HEK293 (cell line): Measurements from ENCODE around the gene VDR.

Experiments used
- CTCF ChIA-PET: fragments of 350-600 bp; formaldehyde crosslinking; extraction: SDS; loops from one replicate; lab custom pipeline; 2021; ENCODE audit warnings: antibody characterized with exemption; lab: Yijun Ruan, JAX
- POLR2A ChIA-PET: fragments of 300-600 bp; formaldehyde crosslinking; extraction: SDS; loops from one replicate; lab custom pipeline; 2020; ENCODE audit warnings: antibody characterized with exemption, inconsistent platforms; lab: Yijun Ruan, JAX
- H3K27ac ChIP-seq: fragments of 200-500 bp; sonication (Bioruptor generic); 2 replicates; pipeline ENCODE4 v1.5.1; 2014; ENCODE audit warnings: low read depth, low read length, control low read depth, inconsistent platforms; ENCODE audit errors: extremely low read depth
- H3K36me3 ChIP-seq, 2 experiments: fragments of 200-500 bp in 1 of 2; sonication (Bioruptor generic) in 1 of 2; 1 replicate in 1 of 2; 2 replicates in 1 of 2; pipeline ENCODE4 v1.5.1; 2014 to 2017; ENCODE audit warnings: inconsistent platforms in 2 of 2, low read length in 2 of 2; ENCODE audit not compliant: control insufficient read depth in 2 of 2, insufficient read depth in 1 of 2
- H3K4me1 ChIP-seq: fragments of 200-500 bp; sonication (Bioruptor generic); 2 replicates; pipeline ENCODE4 v1.5.1; 2014; ENCODE audit warnings: mild to moderate bottlenecking, low read length, inconsistent platforms; ENCODE audit not compliant: control insufficient read depth, insufficient read depth
- H3K4me3 ChIP-seq: 2 replicates; pipeline ENCODE4 v1.5.1; 2011; ENCODE audit warnings: low read depth, mild to moderate bottlenecking, control low read depth, low read length, moderate library complexity
- H3K9me3 ChIP-seq: fragments of 200-500 bp; sonication (Bioruptor generic); 2 replicates; pipeline ENCODE4 v1.5.1; 2014; ENCODE audit warnings: low read depth, low read length, inconsistent platforms; ENCODE audit not compliant: control insufficient read depth, insufficient read depth
- BCL11B ChIP-seq: fragments of 450-650 bp; formaldehyde crosslinking; IDR thresholded peaks from 2 replicates; pipeline ENCODE4 v1.5.1; 2016; ENCODE audit warnings: low read depth, missing biosample characterization, missing genetic modification characterization
- KLF8 ChIP-seq: fragments of 450-650 bp; formaldehyde crosslinking; IDR thresholded peaks from 2 replicates; pipeline ENCODE4 v1.5.1; 2016; ENCODE audit warnings: missing biosample characterization, missing genetic modification characterization
- MEIS1 ChIP-seq: sonication (generic); formaldehyde crosslinking; IDR thresholded peaks from 2 replicates; pipeline ENCODE4 v1.8.1; 2022; ENCODE audit warnings: missing genetic modification reagents, mild to moderate bottlenecking, borderline replicate concordance
- MYNN ChIP-seq: fragments of 450-650 bp; formaldehyde crosslinking; IDR thresholded peaks from 2 replicates; pipeline ENCODE4 v1.5.1; 2016; ENCODE audit warnings: missing biosample characterization, missing genetic modification characterization, borderline replicate concordance
- OVOL3 ChIP-seq: fragments of 450-650 bp; formaldehyde crosslinking; IDR thresholded peaks from 2 replicates; pipeline ENCODE4 v1.5.1; 2016; ENCODE audit warnings: missing biosample characterization, missing genetic modification characterization
- YY2 ChIP-seq: fragments of 450-650 bp; formaldehyde crosslinking; IDR thresholded peaks from 2 replicates; pipeline ENCODE4 v1.5.1; 2016; ENCODE audit warnings: missing biosample characterization, missing genetic modification characterization
- ZBTB48 ChIP-seq: fragments of 450-650 bp; formaldehyde crosslinking; IDR thresholded peaks from 2 replicates; pipeline ENCODE4 v1.5.1; 2016; ENCODE audit warnings: missing biosample characterization, missing genetic modification characterization
- ZNF132 ChIP-seq: fragments of 450-650 bp; formaldehyde crosslinking; IDR thresholded peaks from 2 replicates; pipeline ENCODE4 v1.5.1; 2017; ENCODE audit warnings: missing biosample characterization, missing genetic modification characterization, borderline replicate concordance
- ZNF146 ChIP-seq: fragments of 450-650 bp; formaldehyde crosslinking; IDR thresholded peaks from 2 replicates; pipeline ENCODE4 v1.5.1; 2016; ENCODE audit warnings: missing biosample characterization, missing genetic modification characterization
- ZNF155 ChIP-seq: fragments of 450-650 bp; formaldehyde crosslinking; IDR thresholded peaks from 2 replicates; pipeline ENCODE4 v1.5.1; 2016; ENCODE audit warnings: missing biosample characterization, missing genetic modification characterization
- ZNF302 ChIP-seq: fragments of 450-650 bp; formaldehyde crosslinking; IDR thresholded peaks from 2 replicates; pipeline ENCODE4 v1.5.1; 2016; ENCODE audit warnings: missing biosample characterization, missing genetic modification characterization, low read depth
- ZNF473 ChIP-seq: fragments of 450-650 bp; formaldehyde crosslinking; IDR thresholded peaks from 2 replicates; pipeline ENCODE4 v1.5.1; 2017; ENCODE audit warnings: missing biosample characterization, missing genetic modification characterization
- ZNF510 ChIP-seq: fragments of 450-650 bp; formaldehyde crosslinking; IDR thresholded peaks from 2 replicates; pipeline ENCODE4 v1.5.1; 2018; ENCODE audit warnings: mild to moderate bottlenecking, missing genetic modification characterization, missing biosample characterization; ENCODE audit not compliant: insufficient replicate concordance
- ZNF544 ChIP-seq: fragments of 450-650 bp; formaldehyde crosslinking; IDR thresholded peaks from 2 replicates; pipeline ENCODE4 v1.5.0; 2017; ENCODE audit warnings: missing biosample characterization, missing genetic modification characterization
- ZNF555 ChIP-seq: fragments of 450-650 bp; formaldehyde crosslinking; conservative IDR thresholded peaks from 2 replicates; pipeline ENCODE4 v1.5.1; 2017; ENCODE audit warnings: missing biosample characterization, mild to moderate bottlenecking, missing genetic modification characterization, inconsistent platforms
- TF ChIP-seq, protein P1 (sequence below): fragments of 450-650 bp; formaldehyde crosslinking; IDR thresholded peaks from 2 replicates; pipeline ENCODE4 v1.5.1; 2016; ENCODE audit warnings: missing biosample characterization, missing genetic modification characterization
- TF ChIP-seq, protein P2 (sequence below): fragments of 450-650 bp; formaldehyde crosslinking; IDR thresholded peaks from 2 replicates; pipeline ENCODE4 v1.5.1; 2017; ENCODE audit warnings: missing biosample characterization, mild to moderate bottlenecking, missing genetic modification characterization, moderate library complexity
- TF ChIP-seq, protein P3 (sequence below): fragments of 450-650 bp; formaldehyde crosslinking; IDR thresholded peaks from 2 replicates; pipeline ENCODE4 v1.5.1; 2016; ENCODE audit warnings: missing biosample characterization, missing genetic modification characterization
- TF ChIP-seq, protein P4 (sequence below): fragments of 450-650 bp; formaldehyde crosslinking; IDR thresholded peaks from 2 replicates; pipeline ENCODE4 v1.5.1; 2016; ENCODE audit warnings: missing biosample characterization, missing genetic modification characterization
- TF ChIP-seq, protein P5 (sequence below): fragments of 450-650 bp; formaldehyde crosslinking; IDR thresholded peaks from 2 replicates; pipeline ENCODE4 v1.5.1; 2017; ENCODE audit warnings: missing biosample characterization, missing genetic modification characterization
- TF ChIP-seq, protein P6 (sequence below): fragments of 450-650 bp; formaldehyde crosslinking; IDR thresholded peaks from 2 replicates; pipeline ENCODE4 v1.5.1; 2016; ENCODE audit warnings: missing biosample characterization, missing genetic modification characterization, low read depth

The VDR gene

DNA sequence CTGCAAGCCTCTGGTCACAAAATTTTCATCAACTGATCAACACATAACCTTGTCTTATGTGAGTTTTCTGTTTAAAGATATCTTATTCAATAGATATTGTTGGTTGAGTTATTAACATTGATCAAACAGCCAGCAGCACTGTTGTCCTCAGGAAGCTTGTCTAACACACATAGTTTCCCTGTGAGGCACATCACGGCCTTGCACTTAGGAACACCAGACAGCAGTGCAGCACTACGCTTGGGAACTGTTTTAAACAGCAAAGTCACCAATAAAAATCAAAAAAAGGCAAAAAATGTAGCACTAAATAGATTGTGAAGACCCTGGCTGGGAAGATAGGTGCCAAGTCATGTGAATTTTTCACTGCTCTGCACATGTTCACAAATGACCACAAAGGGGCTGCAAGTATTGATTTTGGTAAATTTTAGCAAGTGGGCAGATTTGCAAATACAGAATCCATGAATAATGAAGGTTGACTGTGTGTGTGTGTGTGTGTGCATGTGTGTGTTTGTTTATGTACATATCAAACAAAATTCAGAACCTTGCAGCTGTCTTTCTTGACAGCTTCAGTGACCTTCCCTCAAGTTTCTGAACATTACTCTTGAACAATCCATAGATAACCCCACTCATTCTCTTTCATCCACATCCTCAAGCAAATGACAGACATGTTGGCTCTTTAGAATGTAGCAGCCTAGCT, 28.9 kb downstream of the VDR start:
- ChIA-PET CTCF (interaction anchor here (0.7 to 1.4 kb wide), 3 partner anchors 16 to 289 kb away, joined by 3 to 6 read pairs (median 4); no protein-coding TSS in a partner anchor), POLR2A (no interaction called here)
- TF ChIP-seq ZNF146 (no peak), ZNF155 (no peak)
- TF ChIP-seq, protein P1, sequence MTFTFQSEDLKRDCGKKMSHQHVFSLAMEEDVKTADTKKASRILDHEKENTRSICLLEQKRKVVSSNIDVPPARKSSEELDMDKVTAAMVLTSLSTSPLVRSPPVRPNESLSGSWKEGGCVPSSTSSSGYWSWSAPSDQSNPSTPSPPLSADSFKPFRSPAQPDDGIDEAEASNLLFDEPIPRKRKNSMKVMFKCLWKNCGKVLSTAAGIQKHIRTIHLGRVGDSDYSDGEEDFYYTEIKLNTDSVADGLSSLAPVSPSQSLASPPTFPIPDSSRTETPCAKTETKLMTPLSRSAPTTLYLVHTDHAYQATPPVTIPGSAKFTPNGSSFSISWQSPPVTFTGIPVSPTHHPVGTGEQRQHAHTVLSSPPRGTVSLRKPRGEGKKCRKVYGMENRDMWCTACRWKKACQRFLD (tag by site-specific recombination): no peak
- H3K4me3 ChIP-seq: no peak overlapping the region
- H3K27ac ChIP-seq: no peak overlapping the region
- H3K9me3 ChIP-seq: no peaks in the 10 kb centered on the region
- H3K36me3 ChIP-seq: peaks cover 0 to 3% of the 10 kb centered on the region in 2 experiments; a peak in 1 of 3 replicates
- no peaks in the 10 kb centered on the region for H3K4me1 ChIP-seq

DNA sequence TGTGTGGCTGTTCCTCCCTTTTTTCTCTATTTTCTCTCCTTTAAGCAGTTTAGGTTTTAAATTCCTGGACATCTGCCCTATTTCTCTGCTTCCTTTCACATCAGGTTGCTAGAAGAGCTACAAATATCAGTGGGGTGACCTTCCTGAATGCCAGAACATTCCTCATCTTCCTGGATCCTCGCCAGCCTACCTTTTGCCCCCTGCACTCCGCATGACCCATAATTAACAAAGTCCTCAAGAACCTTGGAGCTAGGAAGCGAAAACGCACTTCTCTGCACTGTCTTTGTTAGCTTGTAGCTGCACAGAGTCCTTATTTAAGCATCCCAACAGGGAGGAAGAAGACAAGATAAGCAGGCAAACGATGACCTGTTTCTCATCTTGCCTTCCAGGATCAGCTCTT, 30.5 kb downstream of the VDR start:
- no peaks in the 10 kb centered on the region for H3K4me1 ChIP-seq
- H3K27ac ChIP-seq: no peak overlapping the region
- H3K4me3 ChIP-seq: no peak overlapping the region
- ChIA-PET CTCF (interaction anchor here (0.6 to 1.2 kb wide), 3 partner anchors 11 to 188 kb away, joined by 3 to 7 read pairs (median 4); no protein-coding TSS in a partner anchor), POLR2A (interaction anchor here (0.6 kb wide), 1 partner anchor 357 kb away, joined by 4 read pairs; no protein-coding TSS in a partner anchor)
- H3K36me3 ChIP-seq: peaks cover 0 to 3% of the 10 kb centered on the region in 2 experiments; a peak in 1 of 3 replicates
- no peaks in the 10 kb centered on the region for H3K9me3 ChIP-seq
- no peak for TF ChIP-seq OVOL3 (tag by site-specific recombination)
- TF ChIP-seq ZNF510 (tag by site-specific recombination): no peak
- TF ChIP-seq, protein P2, sequence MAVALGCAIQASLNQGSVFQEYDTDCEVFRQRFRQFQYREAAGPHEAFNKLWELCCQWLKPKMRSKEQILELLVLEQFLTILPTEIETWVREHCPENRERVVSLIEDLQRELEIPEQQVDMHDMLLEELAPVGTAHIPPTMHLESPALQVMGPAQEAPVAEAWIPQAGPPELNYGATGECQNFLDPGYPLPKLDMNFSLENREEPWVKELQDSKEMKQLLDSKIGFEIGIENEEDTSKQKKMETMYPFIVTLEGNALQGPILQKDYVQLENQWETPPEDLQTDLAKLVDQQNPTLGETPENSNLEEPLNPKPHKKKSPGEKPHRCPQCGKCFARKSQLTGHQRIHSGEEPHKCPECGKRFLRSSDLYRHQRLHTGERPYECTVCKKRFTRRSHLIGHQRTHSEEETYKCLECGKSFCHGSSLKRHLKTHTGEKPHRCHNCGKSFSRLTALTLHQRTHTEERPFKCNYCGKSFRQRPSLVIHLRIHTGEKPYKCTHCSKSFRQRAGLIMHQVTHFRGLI (tag by site-specific recombination): no peak
- TF ChIP-seq ZNF473 (tag by site-specific recombination): no peak
- TF ChIP-seq ZBTB48 (tag by site-specific recombination): no peak
- TF ChIP-seq BCL11B (tag by site-specific recombination): no peak
- TF ChIP-seq, protein P3, sequence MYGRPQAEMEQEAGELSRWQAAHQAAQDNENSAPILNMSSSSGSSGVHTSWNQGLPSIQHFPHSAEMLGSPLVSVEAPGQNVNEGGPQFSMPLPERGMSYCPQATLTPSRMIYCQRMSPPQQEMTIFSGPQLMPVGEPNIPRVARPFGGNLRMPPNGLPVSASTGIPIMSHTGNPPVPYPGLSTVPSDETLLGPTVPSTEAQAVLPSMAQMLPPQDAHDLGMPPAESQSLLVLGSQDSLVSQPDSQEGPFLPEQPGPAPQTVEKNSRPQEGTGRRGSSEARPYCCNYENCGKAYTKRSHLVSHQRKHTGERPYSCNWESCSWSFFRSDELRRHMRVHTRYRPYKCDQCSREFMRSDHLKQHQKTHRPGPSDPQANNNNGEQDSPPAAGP (tag by site-specific recombination): no peak
- TF ChIP-seq YY2: no peak
- TF ChIP-seq, protein P4, sequence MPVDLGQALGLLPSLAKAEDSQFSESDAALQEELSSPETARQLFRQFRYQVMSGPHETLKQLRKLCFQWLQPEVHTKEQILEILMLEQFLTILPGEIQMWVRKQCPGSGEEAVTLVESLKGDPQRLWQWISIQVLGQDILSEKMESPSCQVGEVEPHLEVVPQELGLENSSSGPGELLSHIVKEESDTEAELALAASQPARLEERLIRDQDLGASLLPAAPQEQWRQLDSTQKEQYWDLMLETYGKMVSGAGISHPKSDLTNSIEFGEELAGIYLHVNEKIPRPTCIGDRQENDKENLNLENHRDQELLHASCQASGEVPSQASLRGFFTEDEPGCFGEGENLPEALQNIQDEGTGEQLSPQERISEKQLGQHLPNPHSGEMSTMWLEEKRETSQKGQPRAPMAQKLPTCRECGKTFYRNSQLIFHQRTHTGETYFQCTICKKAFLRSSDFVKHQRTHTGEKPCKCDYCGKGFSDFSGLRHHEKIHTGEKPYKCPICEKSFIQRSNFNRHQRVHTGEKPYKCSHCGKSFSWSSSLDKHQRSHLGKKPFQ (tag by site-specific recombination): no peak

DNA sequence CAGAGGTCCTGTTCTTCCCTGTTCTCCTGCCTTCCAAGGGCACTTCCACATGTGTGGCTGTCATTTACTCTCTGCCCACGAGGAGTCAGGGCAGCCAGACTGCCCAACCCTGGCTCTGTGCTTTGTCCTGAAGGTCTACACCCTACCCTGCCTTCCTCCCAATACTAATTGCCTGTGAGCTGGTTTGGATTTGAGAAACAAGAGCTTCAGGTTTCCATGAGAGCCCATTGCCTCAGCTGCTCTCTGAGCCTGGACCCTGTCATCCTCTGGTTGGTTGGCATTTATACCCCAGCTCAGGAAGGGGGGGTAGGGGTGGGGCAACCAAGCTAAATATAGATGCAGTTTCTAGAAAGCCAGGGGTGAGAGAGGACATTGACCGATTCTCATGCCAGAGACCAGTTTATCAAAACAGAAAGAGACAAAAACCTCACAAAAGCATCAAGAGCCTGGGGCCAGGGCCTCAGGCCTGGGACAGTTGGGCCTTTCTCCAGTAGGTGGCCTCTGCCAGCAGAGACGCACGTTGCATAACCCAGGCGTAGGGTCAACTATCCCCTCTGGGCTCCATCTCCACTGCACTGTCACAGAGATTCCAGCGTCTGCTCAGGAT, 34.5 kb downstream of the VDR start:
- TF ChIP-seq, protein P5, sequence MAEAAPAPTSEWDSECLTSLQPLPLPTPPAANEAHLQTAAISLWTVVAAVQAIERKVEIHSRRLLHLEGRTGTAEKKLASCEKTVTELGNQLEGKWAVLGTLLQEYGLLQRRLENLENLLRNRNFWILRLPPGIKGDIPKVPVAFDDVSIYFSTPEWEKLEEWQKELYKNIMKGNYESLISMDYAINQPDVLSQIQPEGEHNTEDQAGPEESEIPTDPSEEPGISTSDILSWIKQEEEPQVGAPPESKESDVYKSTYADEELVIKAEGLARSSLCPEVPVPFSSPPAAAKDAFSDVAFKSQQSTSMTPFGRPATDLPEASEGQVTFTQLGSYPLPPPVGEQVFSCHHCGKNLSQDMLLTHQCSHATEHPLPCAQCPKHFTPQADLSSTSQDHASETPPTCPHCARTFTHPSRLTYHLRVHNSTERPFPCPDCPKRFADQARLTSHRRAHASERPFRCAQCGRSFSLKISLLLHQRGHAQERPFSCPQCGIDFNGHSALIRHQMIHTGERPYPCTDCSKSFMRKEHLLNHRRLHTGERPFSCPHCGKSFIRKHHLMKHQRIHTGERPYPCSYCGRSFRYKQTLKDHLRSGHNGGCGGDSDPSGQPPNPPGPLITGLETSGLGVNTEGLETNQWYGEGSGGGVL (tag by site-specific recombination): no peak
- no peak for TF ChIP-seq ZNF544
- TF ChIP-seq KLF8 (tag by site-specific recombination): no peak
- TF ChIP-seq, protein P6, sequence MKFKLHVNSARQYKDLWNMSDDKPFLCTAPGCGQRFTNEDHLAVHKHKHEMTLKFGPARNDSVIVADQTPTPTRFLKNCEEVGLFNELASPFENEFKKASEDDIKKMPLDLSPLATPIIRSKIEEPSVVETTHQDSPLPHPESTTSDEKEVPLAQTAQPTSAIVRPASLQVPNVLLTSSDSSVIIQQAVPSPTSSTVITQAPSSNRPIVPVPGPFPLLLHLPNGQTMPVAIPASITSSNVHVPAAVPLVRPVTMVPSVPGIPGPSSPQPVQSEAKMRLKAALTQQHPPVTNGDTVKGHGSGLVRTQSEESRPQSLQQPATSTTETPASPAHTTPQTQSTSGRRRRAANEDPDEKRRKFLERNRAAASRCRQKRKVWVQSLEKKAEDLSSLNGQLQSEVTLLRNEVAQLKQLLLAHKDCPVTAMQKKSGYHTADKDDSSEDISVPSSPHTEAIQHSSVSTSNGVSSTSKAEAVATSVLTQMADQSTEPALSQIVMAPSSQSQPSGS: no peak
- TF ChIP-seq MYNN: no peak
- TF ChIP-seq ZNF555 (tag by site-specific recombination): no peak
- TF ChIP-seq MEIS1 (CRISPR knock-in tag): no peak
- no peak for TF ChIP-seq ZNF132 (tag by site-specific recombination)
- no peak for TF ChIP-seq ZNF302 (tag by site-specific recombination)
- Histone ChIP-seq H3K27ac (no peak overlapping the region), H3K9me3 (no peaks in the 10 kb centered on the region), H3K4me3 (no peak overlapping the region), H3K36me3 (no peaks in the 10 kb centered on the region), H3K4me1 (no peaks in the 10 kb centered on the region)
- ChIA-PET CTCF (interaction anchor here (0.5 to 1.7 kb wide), 12 partner anchors 9 to 309 kb away, joined by 3 to 8 read pairs (median 3); no protein-coding TSS in a partner anchor), POLR2A (no interaction called here)
